HG03025 (cell line): ENCODE results near the gene GMCL2.
"Not testable (repeated sequence)": the region's sequence is repeated elsewhere in the genome, so short reads cannot be mapped to it uniquely, and the experiment has no call there.

Experiments used
- ATAC-seq: cut with Tn5 transposase; IDR thresholded peaks from one replicate; pipeline ENCODE4 v1.9.1; 2021; ENCODE audit warnings: mild to moderate bottlenecking, moderate library complexity; ENCODE audit not compliant: unreplicated experiment, low FRiP score

The GMCL2 gene

GRCh38 chr5:178187014-178187413, at the start of gene GMCL2:
Gene GMCL2, minus strand, starts transcription at chr5:178187371. Its CDS starts 72 bp downstream, at chr5:178187299.
- no peak for ATAC-seq

- no peak for ATAC-seq
These were observed 49.5 kb upstream of the GMCL2 start for GRCh38 chr5:178236679-178237078.

- no peak for ATAC-seq
These were observed 49.0 kb upstream of the GMCL2 start for GRCh38 chr5:178236126-178236525.

GRCh38 chr5:178235588-178235974, 48.4 kb upstream of the GMCL2 start:
- ATAC-seq = no peak

GRCh38 chr5:178234750-178235587, 47.8 kb upstream of the GMCL2 start:
- ATAC-seq = no peak

- no peak for ATAC-seq
These were observed 47.1 kb upstream of the GMCL2 start for GRCh38 chr5:178234121-178234749.

GRCh38 chr5:178232920-178233429, 45.8 kb upstream of the GMCL2 start:
- ATAC-seq = peak; percentile 21

- peak; percentile 52 for ATAC-seq
These were observed 45.2 kb upstream of the GMCL2 start, which contains the start of gene PHYKPL for GRCh38 chr5:178232124-178232919. Gene PHYKPL, minus strand, starts transcription at chr5:178232802. Its CDS starts 252 bp downstream, at chr5:178232550.

- peak; percentile 3 for ATAC-seq
These were observed 44.5 kb upstream of the GMCL2 start for GRCh38 chr5:178231539-178232123.

- no peak for ATAC-seq
These were observed 43.8 kb upstream of the GMCL2 start for GRCh38 chr5:178230879-178231538.

- ATAC-seq = no peak
These were observed 42.7 kb upstream of the GMCL2 start for GRCh38 chr5:178229861-178230260.

GRCh38 chr5:178229111-178229510, 41.9 kb upstream of the GMCL2 start:
- not testable (repeated sequence) for ATAC-seq

- ATAC-seq = no peak
These were observed 41.4 kb upstream of the GMCL2 start for GRCh38 chr5:178228609-178229008.

- no peak for ATAC-seq
These were observed 40.8 kb upstream of the GMCL2 start for GRCh38 chr5:178227929-178228328.

GRCh38 chr5:178227138-178227659, 40.0 kb upstream of the GMCL2 start:
- ATAC-seq = no peak

GRCh38 chr5:178225174-178225573, 38.0 kb upstream of the GMCL2 start:
- no peak for ATAC-seq

GRCh38 chr5:178224403-178224802, 37.2 kb upstream of the GMCL2 start:
- no peak for ATAC-seq

GRCh38 chr5:178223828-178224335, 36.7 kb upstream of the GMCL2 start:
- ATAC-seq = no peak

GRCh38 chr5:178223196-178223773, 36.1 kb upstream of the GMCL2 start:
- no peak for ATAC-seq
